COLO668 (cell line): Measurements from ENCODE around the gene AZGP1.
A peak's percentile ranks its signal among the peaks of the same experiment; 100 is the strongest.
"Not testable (repeated sequence)": the region's sequence is repeated elsewhere in the genome, so short reads cannot be mapped to it uniquely, and the experiment has no call there.

Experiments
- DNase-seq: peaks from one replicate; lab custom pipeline; 2025; ENCODE audit not compliant: unreplicated experiment; lab: John Stamatoyannopoulos, UW

Gene AZGP1

GRCh38 chr7:99997545-99998137 is 21.8 kb upstream of the AZGP1 start:
- peak; percentile 75 for DNase-seq

GRCh38 chr7:99996755-99997544 is 21.1 kb upstream of the AZGP1 start:
- DNase-seq: no peak

GRCh38 chr7:99994819-99995218 is 19.0 kb upstream of the AZGP1 start:
- no peak for DNase-seq

GRCh38 chr7:99992330-99993038 is 16.7 kb upstream of the AZGP1 start:
- DNase-seq: no peak

GRCh38 chr7:99991543-99991942 is 15.7 kb upstream of the AZGP1 start:
- not testable (repeated sequence) for DNase-seq

GRCh38 chr7:99990460-99990852 is 14.6 kb upstream of the AZGP1 start:
- no peak for DNase-seq

- no peak for DNase-seq
Measured at GRCh38 chr7:99987846-99988245, 12.0 kb upstream of the AZGP1 start.

- not testable (repeated sequence) for DNase-seq
Measured at GRCh38 chr7:99987306-99987705, 11.5 kb upstream of the AZGP1 start.

- DNase-seq: no peak
Measured at GRCh38 chr7:99984593-99984992, 8.8 kb upstream of the AZGP1 start.

GRCh38 chr7:99981066-99981465 is 5.2 kb upstream of the AZGP1 start:
- DNase-seq: not testable (repeated sequence)

GRCh38 chr7:99980448-99980872 is 4.6 kb upstream of the AZGP1 start:
- DNase-seq: not testable (repeated sequence)

GRCh38 chr7:99979814-99980225 is 4.0 kb upstream of the AZGP1 start:
- DNase-seq: peak; percentile 55

- DNase-seq: no peak
Measured at GRCh38 chr7:99976626-99977025, 795 bp upstream of the AZGP1 start.

GRCh38 chr7:99974681-99975080 is 1.1 kb downstream of the AZGP1 start:
- no peak for DNase-seq

GRCh38 chr7:99973817-99974216 is 2.0 kb downstream of the AZGP1 start:
- DNase-seq: not testable (repeated sequence)

GRCh38 chr7:99971242-99971641 is 4.6 kb downstream of the AZGP1 start:
- DNase-seq: no peak

- not testable (repeated sequence) for DNase-seq
Measured at GRCh38 chr7:99969813-99970212, 6.0 kb downstream of the AZGP1 start.

- DNase-seq: no peak
Measured at GRCh38 chr7:99969298-99969697, 6.5 kb downstream of the AZGP1 start.

- no peak for DNase-seq
Measured at GRCh38 chr7:99958564-99959227, 17.1 kb downstream of the AZGP1 start.

GRCh38 chr7:99955247-99955646 is 20.6 kb downstream of the AZGP1 start:
- peak; percentile 31 for DNase-seq

GRCh38 chr7:99954643-99955042 is 21.2 kb downstream of the AZGP1 start:
- DNase-seq: not testable (repeated sequence)
